ENCODE measurements around the gene CPED1. TPM values are rescaled to one million over a fixed set of nuclear protein-coding genes. Genes with fewer than 3 reads are reported as not detected.

CPED1 gene
- total and polyA plus RNA-seq, 3 experiments from 2014 or later, result 0.09 to 0.27 TPM; not detected in 1

- Histone ChIP-seq H3K27ac (ENCODE audit: low read depth, low read length) (no peak overlapping the region), H3K4me3 (ENCODE audit: low read length) (no peak overlapping the region)
Measured at GRCh38 chr7:121137580-121137979, 149.1 kb downstream of the CPED1 start.

GRCh38 chr7:121138262-121138933 is 149.9 kb downstream of the CPED1 start:
- POLR2A ChIA-PET, result no interaction called here
- CTCF ChIA-PET, result no interaction called here
- Mint-ChIP-seq H3K4me3 (peak overlapping the region in 6 of 7 donors; percentile 58 to 70 (median 60)), H3K4me1 (peaks cover 2 to 5% (median 4%) of the 10 kb centered on the region in 3 donors), H3K27ac (peak overlapping the region in 2 of 8 donors; percentile 54 to 64), H3K36me3 (no peaks in the 10 kb centered on the region), H3K9me3 (peaks cover 0 to 2% (median 0%) of the 10 kb centered on the region in 5 donors), H3K27me3 (peaks cover 0 to 4% of the 10 kb centered on the region in 2 donors)
- Histone ChIP-seq H3K4me3 (ENCODE audit: low read length) (no peak overlapping the region), H3K9me3 (ENCODE audit: low read length) (no peaks in the 10 kb centered on the region), H3K4me1 (ENCODE audit: insufficient read depth, low read length) (no peaks in the 10 kb centered on the region), H3K27me3 (ENCODE audit: insufficient read depth, low read length, poor library complexity, severe bottlenecking) (no peaks in the 10 kb centered on the region), H3K27ac (ENCODE audit: low read depth, low read length) (no peak overlapping the region), H3K36me3 (ENCODE audit: insufficient read depth, low read length) (no peaks in the 10 kb centered on the region)
- no peak for DNase-seq

More at GRCh38 chr7:121137580-121137979, 149.1 kb downstream of the CPED1 start:
- Mint-ChIP-seq H3K27ac (no peak overlapping the region), H3K9me3 (peaks cover 0 to under 1% (median 0%) of the 10 kb centered on the region in 5 donors), H3K4me3 (no peak overlapping the region), H3K27me3 (peaks cover 0 to 4% of the 10 kb centered on the region in 2 donors), H3K36me3 (no peaks in the 10 kb centered on the region), H3K4me1 (peaks cover 2 to 5% (median 4%) of the 10 kb centered on the region in 3 donors)
- H3K27me3 ChIP-seq (ENCODE audit: insufficient read depth, low read length, poor library complexity, severe bottlenecking), result no peaks in the 10 kb centered on the region
- ChIA-PET CTCF (no interaction called here), POLR2A (no interaction called here)
- no peaks in the 10 kb centered on the region for H3K36me3 ChIP-seq (ENCODE audit: insufficient read depth, low read length)
- H3K9me3 ChIP-seq (ENCODE audit: low read length), result no peaks in the 10 kb centered on the region
- no peaks in the 10 kb centered on the region for H3K4me1 ChIP-seq (ENCODE audit: insufficient read depth, low read length)
- no peak for DNase-seq

GRCh38 chr7:121139427-121139826 is 150.9 kb downstream of the CPED1 start:
- POLR2A ChIA-PET, result no interaction called here
- DNase-seq, result no peak
- Histone ChIP-seq H3K9me3 (ENCODE audit: low read length) (no peaks in the 10 kb centered on the region), H3K27me3 (ENCODE audit: insufficient read depth, low read length, poor library complexity, severe bottlenecking) (no peaks in the 10 kb centered on the region), H3K36me3 (ENCODE audit: insufficient read depth, low read length) (no peaks in the 10 kb centered on the region), H3K4me3 (ENCODE audit: low read length) (no peak overlapping the region), H3K27ac (ENCODE audit: low read depth, low read length) (no peak overlapping the region), H3K4me1 (ENCODE audit: insufficient read depth, low read length) (no peaks in the 10 kb centered on the region)
- Mint-ChIP-seq H3K4me3 (no peak overlapping the region), H3K4me1 (peaks cover 2 to 5% (median 4%) of the 10 kb centered on the region in 3 donors), H3K36me3 (no peaks in the 10 kb centered on the region), H3K27ac (no peak overlapping the region), H3K9me3 (peaks cover 0 to 2% (median 0%) of the 10 kb centered on the region in 5 donors), H3K27me3 (peaks cover 0 to 4% of the 10 kb centered on the region in 2 donors)
- CTCF ChIA-PET, result no interaction called here

GRCh38 chr7:121140790-121141189 is 152.3 kb downstream of the CPED1 start:
- POLR2A ChIA-PET, result no interaction called here
- Histone ChIP-seq H3K36me3 (ENCODE audit: insufficient read depth, low read length) (no peaks in the 10 kb centered on the region), H3K9me3 (ENCODE audit: low read length) (no peaks in the 10 kb centered on the region), H3K4me1 (ENCODE audit: insufficient read depth, low read length) (no peaks in the 10 kb centered on the region), H3K4me3 (ENCODE audit: low read length) (no peak overlapping the region), H3K27me3 (ENCODE audit: insufficient read depth, low read length, poor library complexity, severe bottlenecking) (no peaks in the 10 kb centered on the region), H3K27ac (ENCODE audit: low read depth, low read length) (no peak overlapping the region)
- CTCF ChIA-PET, result no interaction called here
- peaks cover 0 to 2% (median 0%) of the 10 kb centered on the region in 5 donors for H3K9me3 Mint-ChIP-seq
- H3K4me3 Mint-ChIP-seq, result no peak overlapping the region
- H3K4me1 Mint-ChIP-seq, result peaks cover 2 to 5% (median 4%) of the 10 kb centered on the region in 3 donors
- H3K27ac Mint-ChIP-seq, result no peak overlapping the region
- H3K36me3 Mint-ChIP-seq, result no peaks in the 10 kb centered on the region
- H3K27me3 Mint-ChIP-seq, result peaks cover 0 to 5% of the 10 kb centered on the region in 2 donors
- no peak for DNase-seq

GRCh38 chr7:121151774-121152221 is 163.3 kb downstream of the CPED1 start:
- Histone ChIP-seq H3K36me3 (ENCODE audit: insufficient read depth, low read length) (no peaks in the 10 kb centered on the region), H3K4me3 (ENCODE audit: low read length) (no peak overlapping the region), H3K9me3 (ENCODE audit: low read length) (no peaks in the 10 kb centered on the region), H3K27me3 (ENCODE audit: insufficient read depth, low read length, poor library complexity, severe bottlenecking) (no peaks in the 10 kb centered on the region), H3K4me1 (ENCODE audit: insufficient read depth, low read length) (no peaks in the 10 kb centered on the region), H3K27ac (ENCODE audit: low read depth, low read length) (no peak overlapping the region)
- Mint-ChIP-seq H3K4me3 (no peak overlapping the region), H3K27ac (no peak overlapping the region), H3K4me1 (no peaks in the 10 kb centered on the region), H3K9me3 (no peaks in the 10 kb centered on the region), H3K27me3 (peaks cover 4 to 19% of the 10 kb centered on the region in 2 donors), H3K36me3 (no peaks in the 10 kb centered on the region)
- CTCF ChIA-PET, result no interaction called here
- DNase-seq, result no peak
- POLR2A ChIA-PET, result no interaction called here

- H3K4me1 Mint-ChIP-seq, result no peaks in the 10 kb centered on the region
- no peaks in the 10 kb centered on the region for H3K36me3 Mint-ChIP-seq
- no peaks in the 10 kb centered on the region for H3K9me3 Mint-ChIP-seq
- H3K4me3 ChIP-seq (ENCODE audit: low read length), result no peak overlapping the region
- CTCF ChIA-PET, result no interaction called here
- H3K27me3 ChIP-seq (ENCODE audit: insufficient read depth, low read length, poor library complexity, severe bottlenecking), result no peaks in the 10 kb centered on the region
- no peak overlapping the region for H3K4me3 Mint-ChIP-seq
- DNase-seq, result no peak
- no peaks in the 10 kb centered on the region for H3K36me3 ChIP-seq (ENCODE audit: insufficient read depth, low read length)
- no peaks in the 10 kb centered on the region for H3K4me1 ChIP-seq (ENCODE audit: insufficient read depth, low read length)
- H3K27me3 Mint-ChIP-seq, result peaks cover 4 to 19% of the 10 kb centered on the region in 2 donors
- no peak overlapping the region for H3K27ac Mint-ChIP-seq
- POLR2A ChIA-PET, result no interaction called here
- H3K9me3 ChIP-seq (ENCODE audit: low read length), result no peaks in the 10 kb centered on the region
- H3K27ac ChIP-seq (ENCODE audit: low read depth, low read length), result no peak overlapping the region
Measured at GRCh38 chr7:121153411-121153810, 164.9 kb downstream of the CPED1 start.

- no peak for DNase-seq
- Histone ChIP-seq H3K9me3 (ENCODE audit: low read length) (no peaks in the 10 kb centered on the region), H3K4me3 (ENCODE audit: low read length) (no peak overlapping the region), H3K4me1 (ENCODE audit: insufficient read depth, low read length) (no peaks in the 10 kb centered on the region), H3K27ac (ENCODE audit: low read depth, low read length) (no peak overlapping the region), H3K27me3 (ENCODE audit: insufficient read depth, low read length, poor library complexity, severe bottlenecking) (no peaks in the 10 kb centered on the region), H3K36me3 (ENCODE audit: insufficient read depth, low read length) (no peaks in the 10 kb centered on the region)
- ChIA-PET CTCF (no interaction called here), POLR2A (no interaction called here)
- Mint-ChIP-seq H3K36me3 (no peaks in the 10 kb centered on the region), H3K4me1 (no peaks in the 10 kb centered on the region), H3K9me3 (no peaks in the 10 kb centered on the region), H3K27ac (no peak overlapping the region), H3K4me3 (no peak overlapping the region), H3K27me3 (peaks cover 4 to 19% of the 10 kb centered on the region in 2 donors)
Measured at GRCh38 chr7:121153995-121154394, 165.5 kb downstream of the CPED1 start.

DNA sequence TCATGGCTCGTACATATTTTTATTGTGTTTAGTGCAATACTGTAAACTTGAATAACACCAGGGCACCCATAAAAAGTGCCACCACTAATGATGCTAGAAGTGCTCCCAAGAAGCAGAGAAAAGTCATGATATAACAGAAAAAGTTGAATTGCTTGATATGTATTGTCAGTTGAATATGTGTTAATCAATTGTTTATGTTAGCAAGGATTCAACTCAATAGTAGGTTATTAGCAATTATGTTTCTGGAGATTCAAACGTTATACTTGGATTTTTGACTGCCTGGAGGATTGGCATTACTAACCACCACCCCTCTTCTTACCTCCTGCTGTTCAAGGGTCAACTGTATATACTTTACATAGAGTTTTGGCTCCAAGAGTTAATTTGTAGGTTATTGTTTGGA is 168.3 kb downstream of the CPED1 start:
- no peaks in the 10 kb centered on the region for H3K4me1 ChIP-seq (ENCODE audit: insufficient read depth, low read length)
- H3K27ac Mint-ChIP-seq, result no peak overlapping the region
- H3K36me3 Mint-ChIP-seq, result no peaks in the 10 kb centered on the region
- no peaks in the 10 kb centered on the region for H3K9me3 ChIP-seq (ENCODE audit: low read length)
- H3K36me3 ChIP-seq (ENCODE audit: insufficient read depth, low read length), result no peaks in the 10 kb centered on the region
- H3K27ac ChIP-seq (ENCODE audit: low read depth, low read length), result no peak overlapping the region
- ChIA-PET POLR2A (no interaction called here), CTCF (no interaction called here)
- no peak for DNase-seq
- no peaks in the 10 kb centered on the region for H3K9me3 Mint-ChIP-seq
- no peak overlapping the region for H3K4me3 ChIP-seq (ENCODE audit: low read length)
- H3K4me3 Mint-ChIP-seq, result no peak overlapping the region
- H3K4me1 Mint-ChIP-seq, result no peaks in the 10 kb centered on the region
- H3K27me3 Mint-ChIP-seq, result peaks cover 4 to 16% of the 10 kb centered on the region in 2 donors
- no peaks in the 10 kb centered on the region for H3K27me3 ChIP-seq (ENCODE audit: insufficient read depth, low read length, poor library complexity, severe bottlenecking)

Measured in CD8-positive, alpha-beta memory T cell (primary cell).